HG03521 (cell line): ENCODE results near the gene STARD3.

Source experiments
- ATAC-seq: cut with Tn5 transposase; IDR thresholded peaks from one replicate; pipeline ENCODE4 v1.9.1; 2021; ENCODE audit warnings: mild to moderate bottlenecking, moderate library complexity; ENCODE audit not compliant: unreplicated experiment

The STARD3 gene

GRCh38 chr17:39634384-39634871 lies 2.5 kb upstream of the STARD3 start:
- no peak for ATAC-seq

DNA sequence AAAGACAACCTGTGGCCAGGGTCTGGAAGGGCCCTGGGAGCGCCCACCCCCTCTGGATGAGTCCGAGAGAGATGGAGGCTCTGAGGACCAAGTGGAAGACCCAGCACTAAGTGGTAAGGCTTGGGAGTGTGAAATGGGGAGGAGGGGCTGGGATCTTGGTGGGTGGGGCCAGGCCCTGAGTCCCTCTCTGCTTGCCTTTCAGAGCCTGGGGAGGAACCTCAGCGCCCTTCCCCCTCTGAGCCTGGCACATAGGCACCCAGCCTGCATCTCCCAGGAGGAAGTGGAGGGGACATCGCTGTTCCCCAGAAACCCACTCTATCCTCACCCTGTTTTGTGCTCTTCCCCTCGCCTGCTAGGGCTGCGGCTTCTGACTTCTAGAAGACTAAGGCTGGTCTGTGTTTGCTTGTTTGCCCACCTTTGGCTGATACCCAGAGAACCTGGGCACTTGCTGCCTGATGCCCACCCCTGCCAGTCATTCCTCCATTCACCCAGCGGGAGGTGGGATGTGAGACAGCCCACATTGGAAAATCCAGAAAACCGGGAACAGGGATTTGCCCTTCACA lies 1.2 kb upstream of the STARD3 start:
- ATAC-seq: no peak

DNA sequence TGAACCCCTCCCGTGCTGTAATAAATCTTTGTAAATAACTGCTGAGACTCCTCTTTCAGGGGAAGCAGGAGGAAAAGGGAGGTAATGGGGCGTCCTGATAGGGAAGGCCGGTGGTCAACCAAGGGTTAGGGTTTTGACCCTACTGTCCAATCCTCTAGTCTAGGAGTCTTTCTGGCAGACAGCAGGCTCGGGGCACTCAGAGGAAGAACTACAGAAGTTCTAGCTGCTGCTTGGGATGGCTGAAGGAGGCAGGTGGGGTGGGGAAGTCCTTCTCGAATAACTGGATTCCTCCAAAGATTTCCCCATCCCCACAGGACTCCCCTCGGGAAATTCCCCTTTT lies 387 bp upstream of the STARD3 start:
- no peak for ATAC-seq

DNA sequence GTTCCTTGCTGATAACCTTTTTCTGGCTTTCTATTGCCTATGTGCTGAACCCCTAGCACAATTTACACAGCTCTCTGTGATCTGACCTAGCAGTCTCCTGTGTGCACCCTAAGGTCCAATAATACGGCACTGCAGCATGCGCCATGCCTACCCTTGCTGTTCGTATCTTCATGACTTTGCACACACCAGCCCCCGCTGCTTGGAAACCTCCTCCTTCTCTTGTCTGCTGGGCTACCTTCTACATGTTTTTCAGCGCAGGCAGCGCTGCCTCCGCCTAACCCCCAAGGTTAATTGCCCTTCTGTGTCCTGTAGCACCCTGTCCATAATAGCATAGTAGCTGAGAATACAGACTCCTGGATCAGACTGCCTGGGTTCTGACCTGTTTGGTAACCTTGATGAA lies 1.4 kb downstream of the STARD3 start:
- no peak for ATAC-seq

DNA sequence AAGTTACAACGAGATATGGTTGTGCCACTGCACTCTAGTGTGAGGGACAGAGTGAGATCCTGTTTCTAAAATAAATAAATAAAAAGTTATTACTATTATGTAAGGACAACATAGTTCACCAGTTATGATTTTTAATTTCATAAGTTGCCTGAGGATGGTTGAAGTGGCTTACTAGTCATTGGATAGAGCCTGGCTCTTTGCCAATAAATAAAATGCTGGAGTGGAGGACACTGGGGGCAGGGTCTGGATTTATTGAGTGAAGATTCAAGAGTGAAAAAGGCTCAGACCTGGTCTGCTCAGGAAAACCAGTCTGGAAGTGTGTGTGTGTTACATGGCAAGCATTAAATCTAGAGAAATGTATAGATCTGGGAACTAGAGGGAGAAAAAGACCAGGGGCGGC lies 2.1 kb downstream of the STARD3 start:
- no peak for ATAC-seq

GRCh38 chr17:39639566-39640458 lies 2.9 kb downstream of the STARD3 start:
- ATAC-seq: no peak

- no peak for ATAC-seq
These were observed 3.7 kb downstream of the STARD3 start for GRCh38 chr17:39640591-39641031.

- ATAC-seq: no peak
These were observed 4.2 kb downstream of the STARD3 start for GRCh38 chr17:39641097-39641496.

- no peak for ATAC-seq
These were observed 4.9 kb downstream of the STARD3 start for GRCh38 chr17:39641883-39642282.

GRCh38 chr17:39642291-39643074 lies 5.5 kb downstream of the STARD3 start:
- ATAC-seq: no peak

DNA sequence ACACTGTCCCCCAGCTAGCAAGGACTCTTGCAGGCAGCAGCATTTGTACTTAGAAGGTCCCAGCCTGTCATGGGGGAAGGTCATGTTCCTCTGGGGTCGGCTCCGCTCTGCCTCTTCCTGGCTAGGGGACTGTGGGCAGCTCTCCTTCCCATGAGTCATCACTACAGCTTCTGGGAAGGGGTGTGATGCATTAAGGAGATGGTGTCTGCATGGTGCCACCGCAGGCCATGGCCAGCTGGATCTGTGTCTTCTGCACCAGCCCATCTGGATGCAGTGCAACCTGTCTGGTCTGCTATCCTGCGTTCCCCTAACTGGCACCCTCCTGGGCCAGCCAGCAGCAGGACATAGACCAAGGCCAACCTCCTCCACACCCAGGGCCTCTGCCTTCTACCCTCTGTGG lies 6.3 kb downstream of the STARD3 start:
- no peak for ATAC-seq

DNA sequence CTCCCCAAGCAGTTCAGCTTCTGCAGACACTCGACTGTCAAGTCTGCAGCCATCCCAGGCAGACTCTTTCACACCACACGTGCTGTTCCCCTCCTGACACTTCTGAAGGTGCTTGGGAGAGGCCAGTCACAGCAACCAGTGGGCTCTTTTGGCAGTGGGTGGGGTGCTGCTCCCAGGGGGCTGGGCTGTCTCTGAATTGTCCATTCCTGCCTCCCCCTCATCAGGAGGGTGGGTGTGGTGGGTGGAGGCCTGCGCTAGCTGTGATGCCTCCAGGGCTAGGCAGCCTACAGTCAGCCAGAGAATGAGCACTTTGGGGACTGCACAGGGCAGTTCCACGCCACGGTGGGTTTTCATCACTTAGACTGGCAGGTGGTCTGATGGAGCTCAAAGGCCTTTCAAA lies 10.3 kb downstream of the STARD3 start:
- ATAC-seq: no peak

DNA sequence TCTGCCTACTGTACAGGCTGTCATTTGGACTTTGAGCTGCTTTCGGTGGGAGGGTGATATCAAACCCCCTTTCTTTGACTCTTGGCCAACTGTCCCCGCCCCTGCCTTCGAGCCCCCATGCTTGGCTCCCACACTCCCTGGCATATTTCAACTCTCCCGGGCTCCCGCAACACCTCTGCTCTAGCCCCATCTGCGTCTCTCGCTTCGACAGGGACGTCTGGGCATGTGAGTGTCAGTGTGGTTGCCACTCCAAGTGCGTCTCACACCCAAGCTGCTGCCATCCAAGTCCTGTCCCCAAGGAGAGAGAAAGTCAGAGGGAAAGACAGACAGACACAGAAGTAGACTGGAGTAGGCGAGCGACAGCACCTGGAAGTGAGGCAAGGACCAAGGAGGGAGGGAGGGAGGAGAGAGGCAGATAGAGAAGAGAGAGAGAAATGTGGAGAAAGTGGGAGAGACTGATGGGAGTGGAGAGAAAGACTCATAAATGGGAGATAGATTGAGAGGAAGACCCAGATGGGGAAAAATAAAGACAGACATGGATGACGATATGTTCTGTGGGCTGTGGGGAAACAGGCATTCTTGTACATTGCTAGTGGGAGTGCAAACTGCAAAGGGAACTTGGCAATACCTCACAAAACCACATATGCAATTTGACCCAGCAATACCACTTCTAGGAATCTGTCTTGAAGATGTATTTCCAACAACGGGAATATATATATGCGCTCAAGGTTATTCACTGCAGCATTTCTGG lies 11.8 kb downstream of the STARD3 start:
- ATAC-seq: no peak

DNA sequence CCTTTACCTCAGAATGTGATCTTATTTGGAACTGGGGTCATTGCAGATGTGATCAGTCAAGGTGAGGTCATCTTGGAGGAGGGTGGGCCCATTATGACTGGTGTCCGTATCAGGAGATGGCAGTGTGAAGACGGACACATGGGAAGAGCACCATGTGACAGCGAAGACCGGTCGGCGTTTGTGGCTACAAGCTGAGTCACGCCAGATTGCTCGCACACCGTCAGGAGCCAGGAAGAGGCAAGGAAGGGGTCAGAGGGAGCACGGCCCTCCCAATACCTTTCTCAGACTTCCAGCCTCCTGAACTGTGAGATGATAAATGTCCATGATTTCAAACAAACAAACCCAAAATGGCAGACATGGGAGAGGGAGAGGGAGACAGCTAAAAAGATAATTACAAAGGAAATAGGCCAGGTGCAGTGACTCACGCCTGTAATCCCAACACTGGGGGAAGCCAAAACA lies 13.2 kb downstream of the STARD3 start:
- ATAC-seq: no peak

DNA sequence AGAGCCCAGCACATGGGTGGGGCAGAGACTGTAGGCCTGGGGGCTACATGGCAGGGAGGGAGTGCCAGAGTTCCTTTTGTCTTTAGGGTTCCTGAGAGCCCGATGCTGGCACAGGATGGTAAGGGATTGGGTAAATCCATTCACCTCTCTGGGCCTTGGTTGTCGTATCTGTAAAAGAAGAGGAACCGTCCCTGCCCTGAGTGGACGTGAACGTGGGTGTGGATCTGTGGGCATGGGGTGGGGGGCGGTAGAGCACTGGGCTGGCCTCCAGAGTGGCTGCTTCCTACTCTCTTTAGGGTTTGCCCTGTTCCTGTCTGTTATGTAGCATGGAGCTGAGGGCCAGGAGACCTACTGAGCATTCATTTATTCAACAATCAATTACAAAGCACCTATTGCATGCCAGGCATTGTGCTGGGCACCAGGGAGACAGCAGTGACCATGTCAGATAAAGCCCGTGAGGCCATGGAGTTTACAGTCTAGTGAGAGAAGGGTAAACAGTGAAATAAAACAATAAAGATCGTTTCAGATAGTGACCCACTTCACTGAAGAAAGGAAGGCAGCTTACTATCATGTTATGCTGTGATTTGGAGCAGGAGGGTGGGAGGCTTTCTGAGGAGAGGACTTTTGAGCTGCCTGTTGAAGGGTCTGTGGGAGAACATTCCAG lies 15.1 kb downstream of the STARD3 start:
- no peak for ATAC-seq

GRCh38 chr17:39652587-39653315 lies 15.8 kb downstream of the STARD3 start:
- ATAC-seq: no peak

DNA sequence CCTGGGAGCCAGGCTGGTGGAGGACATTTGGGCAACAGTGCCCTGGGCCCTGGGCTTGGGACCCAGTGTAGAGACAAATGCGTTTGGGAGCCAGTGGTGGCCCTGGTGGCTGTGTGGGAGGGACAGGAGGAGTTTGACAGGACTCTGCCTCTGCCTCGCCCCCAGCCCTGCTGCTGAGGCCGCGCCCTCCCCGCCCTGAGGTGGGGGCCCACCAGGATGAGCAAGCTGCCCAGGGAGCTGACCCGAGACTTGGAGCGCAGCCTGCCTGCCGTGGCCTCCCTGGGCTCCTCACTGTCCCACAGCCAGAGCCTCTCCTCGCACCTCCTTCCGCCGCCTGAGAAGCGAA lies 16.3 kb downstream of the STARD3 start:
- no peak for ATAC-seq

GRCh38 chr17:39653662-39654331 lies 16.9 kb downstream of the STARD3 start:
- no peak for ATAC-seq

- ATAC-seq: no peak
These were observed 18.2 kb downstream of the STARD3 start for GRCh38 chr17:39655105-39655504.
